Vagina (tissue), 2 donors: ENCODE measurements around the gene IDUA.

ENCODE experiments used
- POLR2A ChIP-seq, 2 donors: fragments of 450-650 bp; IDR thresholded peaks; one replicate each; pipeline ENCODE4 v1.6.1; 2017; ENCODE audit warnings: antibody characterized with exemption in 2 of 2, mild to moderate bottlenecking in 2 of 2, moderate library complexity in 2 of 2
- POLR2AphosphoS5 ChIP-seq, 2 donors: sonication (generic); formaldehyde crosslinking; IDR thresholded peaks; one replicate each; pipeline ENCODE4 v1.9.0; 2017; ENCODE audit warnings: antibody characterized with exemption in 2 of 2, mild to moderate bottlenecking in 2 of 2, low read depth in 1 of 2; ENCODE audit not compliant: insufficient read depth in 1 of 2
- TF ChIP-seq, protein P1 (sequence below), 3 experiments: fragments of 450-650 bp in 2 of 3; fragments of 200-600 bp in 1 of 3; sonication (generic) in 1 of 3; IDR thresholded peaks; one replicate each; pipeline ENCODE4 v1.5.1; 2017 to 2019; ENCODE audit warnings: antibody characterized with exemption in 3 of 3, mild to moderate bottlenecking in 2 of 3, moderate library complexity in 2 of 3

DNA sequence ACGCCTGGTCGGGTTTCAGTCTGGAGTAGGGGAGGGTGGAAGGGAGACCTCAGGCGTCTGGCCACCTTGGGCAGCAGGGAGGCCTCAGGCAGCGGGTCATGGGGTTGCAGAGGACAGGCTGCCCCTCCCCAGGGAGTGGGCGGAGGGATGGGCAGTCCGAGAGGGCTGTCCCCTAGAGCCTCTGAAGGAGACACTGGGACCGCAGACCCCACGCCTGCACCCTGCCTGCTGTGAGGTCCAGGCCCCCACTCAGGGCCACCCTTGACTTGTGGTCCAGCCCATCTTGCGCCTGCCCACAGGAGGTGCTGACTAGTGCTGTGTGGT is 41.0 kb downstream of the IDUA start:
- TF ChIP-seq POLR2AphosphoS5 (IDR thresholded peaks at IDR 0.05; ENCODE audit: insufficient read depth in 1 of 2, low read depth in 1 of 2): no peak
- TF ChIP-seq, protein P1, sequence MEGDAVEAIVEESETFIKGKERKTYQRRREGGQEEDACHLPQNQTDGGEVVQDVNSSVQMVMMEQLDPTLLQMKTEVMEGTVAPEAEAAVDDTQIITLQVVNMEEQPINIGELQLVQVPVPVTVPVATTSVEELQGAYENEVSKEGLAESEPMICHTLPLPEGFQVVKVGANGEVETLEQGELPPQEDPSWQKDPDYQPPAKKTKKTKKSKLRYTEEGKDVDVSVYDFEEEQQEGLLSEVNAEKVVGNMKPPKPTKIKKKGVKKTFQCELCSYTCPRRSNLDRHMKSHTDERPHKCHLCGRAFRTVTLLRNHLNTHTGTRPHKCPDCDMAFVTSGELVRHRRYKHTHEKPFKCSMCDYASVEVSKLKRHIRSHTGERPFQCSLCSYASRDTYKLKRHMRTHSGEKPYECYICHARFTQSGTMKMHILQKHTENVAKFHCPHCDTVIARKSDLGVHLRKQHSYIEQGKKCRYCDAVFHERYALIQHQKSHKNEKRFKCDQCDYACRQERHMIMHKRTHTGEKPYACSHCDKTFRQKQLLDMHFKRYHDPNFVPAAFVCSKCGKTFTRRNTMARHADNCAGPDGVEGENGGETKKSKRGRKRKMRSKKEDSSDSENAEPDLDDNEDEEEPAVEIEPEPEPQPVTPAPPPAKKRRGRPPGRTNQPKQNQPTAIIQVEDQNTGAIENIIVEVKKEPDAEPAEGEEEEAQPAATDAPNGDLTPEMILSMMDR (IDR thresholded peaks at IDR 0.05): no peak
- TF ChIP-seq POLR2A (IDR thresholded peaks at IDR 0.05): no peak
